ENCODE data around the gene FNBP1L. TPM values are rescaled to one million over a fixed set of nuclear protein-coding genes. Genes with fewer than 3 reads are reported as not detected.

FNBP1L gene
- polyA plus RNA-seq, 6 donors from 2014 or later, result 1.6 to 4.6 (median 2.2) TPM; not detected in 1

DNA sequence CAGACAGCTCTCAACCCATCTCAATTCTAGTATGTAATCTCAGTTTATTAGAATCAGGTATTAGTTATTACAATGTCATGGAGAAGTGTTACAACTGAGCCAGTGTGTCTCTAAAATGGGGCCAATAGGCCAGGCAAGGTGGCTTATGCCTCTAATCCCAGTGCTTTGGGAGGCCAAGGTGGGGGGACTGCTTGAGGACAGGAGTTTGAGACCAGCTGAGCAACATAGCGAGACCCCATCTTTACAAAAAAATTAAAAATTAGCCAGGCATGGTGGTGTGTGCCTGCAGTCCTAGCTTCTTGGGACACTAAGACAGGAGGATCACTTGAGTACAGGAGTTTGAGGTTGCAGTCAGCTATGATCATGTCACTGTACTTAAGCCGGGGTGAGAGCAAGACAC lies 128.8 kb downstream of the FNBP1L start:
- Mint-ChIP-seq H3K9me3 (no peaks in the 10 kb centered on the region), H3K27me3 (no peaks in the 10 kb centered on the region), H3K4me1 (no peaks in the 10 kb centered on the region), H3K4me3 (no peak overlapping the region), H3K36me3 (peaks cover 0 to 7% of the 10 kb centered on the region in 2 donors), H3K27ac (peak overlapping the region in 1 of 6 donors; percentile 55)
- ATAC-seq (ENCODE audit: low read depth in 2 of 2), result no peak
- DNase-seq, result no peak

DNA sequence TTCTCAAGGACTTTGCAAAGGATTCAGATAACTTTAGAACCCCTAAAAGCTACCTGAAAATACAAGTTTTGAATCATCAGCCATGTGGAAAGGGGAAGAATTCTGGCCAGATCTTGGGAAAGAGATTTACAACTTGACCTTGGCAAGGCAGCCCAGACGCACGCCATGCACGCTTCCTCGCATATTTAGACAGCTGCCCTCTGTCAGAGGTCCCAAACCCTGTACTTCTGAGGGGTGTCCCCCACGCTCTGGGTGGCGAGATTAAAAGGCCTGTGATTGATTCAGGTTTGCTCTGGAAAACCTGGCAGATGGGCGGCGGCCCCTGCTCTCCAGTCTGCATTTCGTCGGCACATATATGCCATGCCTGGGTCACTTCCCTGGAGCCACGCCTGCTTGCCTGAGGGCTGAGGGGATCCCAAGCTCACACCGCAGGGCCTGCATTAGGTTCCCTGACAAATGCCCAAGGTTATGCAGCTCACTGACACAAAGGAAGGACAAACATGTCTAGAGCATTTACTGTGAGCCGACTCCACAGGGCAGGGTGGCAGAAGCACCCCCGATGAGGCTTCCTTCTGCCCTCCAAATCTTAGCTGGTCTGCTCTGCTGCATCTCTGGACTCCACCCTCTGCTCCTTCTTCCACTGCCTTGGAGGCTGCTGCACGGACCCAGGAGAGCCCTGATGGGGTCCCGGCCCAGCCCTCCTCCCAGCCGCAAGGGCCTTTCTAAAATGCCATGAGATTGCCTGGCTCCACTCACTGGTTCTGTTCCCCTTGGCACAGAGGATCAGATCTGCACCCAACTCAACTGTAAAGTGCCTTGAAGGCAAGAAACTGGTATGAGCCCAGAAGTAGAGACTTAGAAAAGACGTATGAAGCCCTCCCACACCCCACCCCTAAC lies 129.9 kb downstream of the FNBP1L start:
- Mint-ChIP-seq H3K4me3 (no peak overlapping the region), H3K9me3 (no peaks in the 10 kb centered on the region), H3K27ac (no peak overlapping the region), H3K4me1 (no peaks in the 10 kb centered on the region), H3K36me3 (peaks cover 0 to 8% of the 10 kb centered on the region in 2 donors), H3K27me3 (no peaks in the 10 kb centered on the region)
- DNase-seq (no peak), ATAC-seq (ENCODE audit: low read depth in 2 of 2) (no peak)

DNA sequence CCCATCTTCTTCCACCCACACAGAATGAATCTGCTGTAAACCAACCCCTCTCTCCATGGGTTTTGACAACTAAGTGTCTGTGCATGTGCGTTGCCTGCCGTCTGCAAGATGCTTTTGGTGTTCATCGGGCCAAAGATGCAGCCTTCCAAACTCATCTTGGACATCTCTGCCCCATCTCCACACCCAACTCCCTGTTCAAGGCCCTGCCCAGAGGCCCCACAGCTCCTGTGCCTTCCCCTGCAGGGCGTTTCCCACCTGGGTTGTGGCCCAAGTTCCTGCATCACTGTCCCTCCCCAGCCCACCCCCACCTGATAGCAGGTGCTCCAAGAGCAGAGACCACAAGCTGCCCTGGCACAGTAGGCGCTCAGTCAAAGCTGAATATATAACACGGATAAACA lies 130.5 kb downstream of the FNBP1L start:
- Mint-ChIP-seq H3K27ac (peak overlapping the region in 3 of 6 donors; percentile 17 to 51 (median 43)), H3K27me3 (no peaks in the 10 kb centered on the region), H3K4me3 (no peak overlapping the region), H3K4me1 (no peaks in the 10 kb centered on the region), H3K36me3 (peaks cover 0 to 12% of the 10 kb centered on the region in 2 donors), H3K9me3 (no peaks in the 10 kb centered on the region)
- ATAC-seq (ENCODE audit: low read depth in 2 of 2) (no peak), DNase-seq (no peak)

DNA sequence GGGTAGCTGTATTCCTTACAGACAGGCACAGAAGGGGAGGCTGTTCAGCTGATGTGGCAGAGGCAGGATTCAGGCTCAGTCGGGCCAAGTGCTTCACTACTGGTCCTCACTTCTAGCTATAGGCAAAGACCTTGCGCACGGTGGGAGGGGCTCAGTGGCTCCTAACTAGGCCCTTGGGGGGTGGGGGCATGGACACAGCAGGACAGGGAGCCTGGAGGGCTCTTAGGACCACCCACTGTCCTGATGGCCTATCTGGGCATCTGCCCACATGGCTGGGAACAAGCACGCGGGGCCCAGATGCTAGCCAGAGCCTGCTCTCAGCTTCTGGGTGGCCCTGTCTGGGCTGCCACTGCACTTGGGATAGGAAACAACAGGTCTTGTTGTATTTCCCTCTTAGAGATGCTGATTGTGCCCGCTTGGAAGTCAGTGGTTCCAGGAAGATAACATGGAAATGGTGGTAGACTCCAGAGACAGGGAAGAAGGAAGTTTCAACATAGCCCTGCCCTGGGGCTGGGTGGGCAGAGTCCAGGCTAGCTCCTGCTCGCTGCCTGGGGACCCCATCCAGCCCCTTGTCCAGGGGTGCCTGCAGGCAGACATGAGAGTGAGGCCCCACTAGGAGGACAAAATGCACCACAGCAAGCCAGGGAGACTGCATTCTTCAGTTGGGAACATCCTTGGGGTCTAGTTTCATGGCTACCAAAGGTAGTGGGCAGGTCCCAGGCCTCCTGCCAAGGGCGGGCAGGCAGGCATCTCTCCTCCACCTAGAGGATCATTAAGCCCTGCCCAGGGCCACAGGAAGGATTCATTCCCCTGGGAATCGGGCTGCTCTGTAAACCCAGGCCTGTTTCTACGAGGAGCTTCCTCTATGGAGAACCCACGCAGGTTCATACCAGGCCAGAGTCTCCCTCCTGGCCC lies 131.2 kb downstream of the FNBP1L start:
- ATAC-seq (ENCODE audit: low read depth in 2 of 2), result no peak
- H3K4me3 Mint-ChIP-seq, result no peak overlapping the region
- peak overlapping the region in 3 of 6 donors; percentile 10 to 51 (median 44) for H3K27ac Mint-ChIP-seq
- no peaks in the 10 kb centered on the region for H3K27me3 Mint-ChIP-seq
- no peaks in the 10 kb centered on the region for H3K9me3 Mint-ChIP-seq
- no peaks in the 10 kb centered on the region for H3K4me1 Mint-ChIP-seq
- no peak for DNase-seq
- H3K36me3 Mint-ChIP-seq, result peaks cover 0 to 14% of the 10 kb centered on the region in 2 donors

DNA sequence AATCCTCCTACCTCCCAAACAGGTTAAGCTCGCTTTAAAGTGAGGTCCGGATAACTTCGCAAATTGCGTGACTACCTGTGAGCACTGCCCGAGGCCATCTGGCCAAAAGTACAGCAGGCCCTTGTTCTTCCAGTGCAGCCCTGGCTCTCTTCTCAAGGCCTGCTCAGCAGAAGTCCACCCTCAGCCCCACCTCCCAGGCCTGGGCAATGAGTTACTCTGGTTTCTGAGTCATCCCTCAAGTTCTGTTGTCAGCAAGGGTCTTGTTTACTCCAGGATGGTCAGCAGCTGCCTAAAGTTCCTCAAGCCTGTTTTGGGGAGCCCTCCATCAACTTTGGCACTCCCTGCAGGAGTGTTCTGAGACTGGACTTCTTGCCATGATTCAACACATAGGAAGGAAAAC lies 132.0 kb downstream of the FNBP1L start:
- DNase-seq (no peak), ATAC-seq (ENCODE audit: low read depth in 2 of 2) (no peak)
- H3K9me3 Mint-ChIP-seq, result no peaks in the 10 kb centered on the region
- no peaks in the 10 kb centered on the region for H3K4me1 Mint-ChIP-seq
- H3K27ac Mint-ChIP-seq, result peak overlapping the region in 1 of 6 donors; percentile 44
- no peak overlapping the region for H3K4me3 Mint-ChIP-seq
- peaks cover 0 to 14% of the 10 kb centered on the region in 2 donors for H3K36me3 Mint-ChIP-seq
- H3K27me3 Mint-ChIP-seq, result no peaks in the 10 kb centered on the region

DNA sequence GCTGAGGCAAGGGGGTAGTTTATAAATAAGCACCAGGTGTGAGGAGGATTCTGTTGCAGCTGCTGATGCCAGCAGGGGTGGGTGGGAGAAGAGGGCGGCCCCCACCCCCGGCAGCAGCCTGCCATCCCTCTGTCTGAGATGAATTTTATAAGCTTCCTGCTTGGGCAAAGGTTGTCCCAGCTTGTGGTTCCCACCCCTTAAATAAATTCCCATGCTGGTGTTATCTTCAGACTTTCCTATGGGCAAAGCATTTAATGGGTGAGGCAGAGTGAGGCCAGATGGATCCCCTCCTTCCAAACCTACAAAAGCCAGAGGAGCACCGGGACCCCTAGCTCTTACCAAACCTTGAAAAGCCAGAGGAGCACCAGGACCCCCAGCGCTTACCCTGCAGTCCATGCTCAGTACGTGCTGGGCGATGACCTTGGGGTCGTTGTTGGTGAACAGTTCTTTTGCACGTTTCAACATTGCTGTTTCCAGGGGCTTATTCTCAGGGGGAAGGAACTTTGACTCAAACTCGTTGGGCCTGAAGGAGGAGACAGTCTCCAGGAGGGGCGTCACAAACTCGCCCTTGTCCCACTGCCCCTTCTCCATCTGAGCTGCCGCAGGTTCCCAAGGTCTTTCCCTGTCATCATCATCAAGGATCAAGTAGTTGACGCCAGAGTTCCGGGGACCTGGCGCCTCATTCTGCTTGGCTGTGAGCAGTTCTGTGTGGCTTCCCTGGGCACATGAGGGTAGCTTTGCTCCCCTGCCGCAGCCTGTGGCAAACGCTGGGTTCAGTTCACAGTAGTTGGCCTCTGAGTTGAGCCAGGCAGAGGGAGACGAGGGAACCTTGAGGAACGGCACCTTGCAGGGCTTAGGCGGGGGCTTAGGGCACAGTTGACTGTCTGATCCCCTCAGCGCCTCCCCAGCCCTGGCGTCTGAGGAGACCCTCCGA lies 134.3 kb downstream of the FNBP1L start:
- DNase-seq, result no peak
- peak overlapping the region in 1 of 6 donors; percentile 76 for H3K27ac Mint-ChIP-seq
- H3K27me3 Mint-ChIP-seq, result no peaks in the 10 kb centered on the region
- H3K9me3 Mint-ChIP-seq, result no peaks in the 10 kb centered on the region
- H3K4me3 Mint-ChIP-seq, result peak overlapping the region in 1 of 8 donors; percentile 25
- no peak for ATAC-seq (ENCODE audit: low read depth in 2 of 2)
- H3K4me1 Mint-ChIP-seq, result no peaks in the 10 kb centered on the region
- H3K36me3 Mint-ChIP-seq, result peaks cover 7 to 16% of the 10 kb centered on the region in 2 donors

DNA sequence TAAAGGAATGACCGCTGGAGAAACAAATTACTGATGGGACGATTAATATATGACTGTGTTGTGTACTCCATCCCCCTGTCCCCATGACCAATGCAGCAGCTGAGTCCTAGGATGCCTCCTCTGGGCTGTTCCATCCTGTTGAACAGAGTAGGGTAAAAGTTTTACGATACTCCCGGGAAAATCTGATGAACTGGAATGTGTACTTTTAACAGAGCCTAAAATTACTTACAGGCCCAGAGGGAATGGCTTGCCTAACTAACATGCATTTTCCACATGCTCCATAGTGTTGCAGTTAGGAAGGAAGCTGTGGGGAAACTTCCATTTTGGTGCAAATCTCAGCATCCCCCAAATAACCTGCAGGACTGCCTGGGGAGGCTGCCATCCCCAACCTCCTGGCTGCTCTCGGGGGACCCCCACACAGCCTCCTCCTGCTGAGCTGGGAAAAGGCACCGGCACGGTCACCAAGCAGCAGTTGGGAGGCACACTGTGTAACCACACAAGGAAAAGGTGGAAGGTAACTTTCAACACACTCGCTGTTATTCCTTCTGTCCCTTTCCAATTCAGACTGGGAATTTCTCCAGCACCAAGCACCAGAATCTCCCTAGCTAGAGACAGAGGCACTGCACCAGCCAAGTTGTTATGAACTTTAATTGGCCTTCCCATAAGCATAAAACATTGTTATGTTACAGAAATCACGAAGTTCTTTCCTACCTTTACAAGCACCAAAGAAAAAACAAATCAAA lies 136.5 kb downstream of the FNBP1L start:
- Mint-ChIP-seq H3K27ac (no peak overlapping the region), H3K4me1 (peaks cover 3 to 14% (median 4%) of the 10 kb centered on the region in 3 donors), H3K36me3 (peaks cover 20 to 30% of the 10 kb centered on the region in 2 donors), H3K4me3 (no peak overlapping the region), H3K9me3 (no peaks in the 10 kb centered on the region), H3K27me3 (no peaks in the 10 kb centered on the region)
- ATAC-seq (ENCODE audit: low read depth in 2 of 2) (no peak), DNase-seq (no peak)

DNA sequence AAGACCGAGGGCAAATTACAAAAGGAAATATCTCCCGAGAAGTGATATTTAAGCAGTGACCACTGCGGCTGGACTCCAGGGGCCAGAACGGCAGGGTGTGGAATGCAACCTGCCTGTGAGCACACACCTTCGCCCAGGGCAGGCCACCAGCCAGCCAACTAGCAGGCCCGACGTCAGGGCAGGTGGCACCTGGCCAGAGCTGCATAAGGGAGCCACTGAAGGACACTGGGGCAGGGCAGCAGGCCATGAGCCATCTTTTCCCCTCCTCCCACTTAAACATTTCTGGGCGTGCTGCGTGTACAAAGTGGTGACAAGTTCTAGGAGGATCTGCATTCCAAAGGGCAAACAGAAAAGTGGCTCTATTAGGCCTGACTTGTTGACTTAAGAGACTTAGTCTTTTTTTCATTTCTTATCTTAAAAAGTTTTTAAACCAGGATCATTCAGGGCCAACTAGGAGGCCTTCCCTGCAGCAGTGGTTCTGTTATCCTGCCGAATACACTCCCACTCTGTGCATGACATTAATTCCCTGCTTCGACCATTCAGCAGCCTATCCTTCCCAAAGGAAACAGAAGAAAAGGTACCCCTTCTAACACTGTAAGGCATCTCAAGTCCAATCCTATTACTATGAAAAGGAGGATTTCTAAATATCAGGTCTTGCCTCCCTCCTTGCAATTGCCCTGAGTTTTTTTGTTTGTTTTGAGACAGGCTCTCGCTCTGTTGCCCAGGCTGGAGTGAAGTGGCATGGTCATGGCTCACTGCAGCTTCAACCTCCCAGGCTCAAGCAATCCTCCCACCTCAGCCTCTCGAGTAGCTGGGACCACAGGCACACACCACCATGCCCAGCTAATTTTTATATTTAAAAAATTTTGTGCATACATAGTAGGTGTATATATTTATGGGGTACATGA lies 137.4 kb downstream of the FNBP1L start:
- peaks cover 20 to 33% of the 10 kb centered on the region in 2 donors for H3K36me3 Mint-ChIP-seq
- H3K27ac Mint-ChIP-seq, result no peak overlapping the region
- DNase-seq (no peak), ATAC-seq (ENCODE audit: low read depth in 2 of 2) (no peak)
- peaks cover 4 to 17% (median 4%) of the 10 kb centered on the region in 3 donors for H3K4me1 Mint-ChIP-seq
- no peaks in the 10 kb centered on the region for H3K27me3 Mint-ChIP-seq
- H3K9me3 Mint-ChIP-seq, result no peaks in the 10 kb centered on the region
- no peak overlapping the region for H3K4me3 Mint-ChIP-seq

DNA sequence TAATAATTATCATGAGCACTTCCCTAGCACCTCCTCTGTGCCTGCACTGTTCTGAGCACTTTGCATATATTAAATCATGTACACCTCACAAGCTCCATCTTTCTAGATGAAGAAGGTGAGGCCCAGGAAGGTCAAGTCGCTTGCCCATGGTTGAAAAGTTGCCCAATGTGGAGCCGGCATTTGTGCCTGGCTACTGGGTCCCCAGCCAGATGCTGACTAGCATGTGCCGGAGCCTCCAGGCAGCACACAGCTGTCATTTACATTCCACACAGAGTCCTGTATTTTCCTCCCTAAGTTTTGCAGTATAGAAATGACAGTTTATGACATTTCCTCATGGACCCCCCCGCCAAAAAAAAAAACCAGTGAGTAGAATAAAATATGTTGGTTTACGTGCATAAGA lies 139.4 kb downstream of the FNBP1L start:
- no peaks in the 10 kb centered on the region for H3K27me3 Mint-ChIP-seq
- no peak for DNase-seq
- peaks cover 15 to 28% (median 16%) of the 10 kb centered on the region in 3 donors for H3K4me1 Mint-ChIP-seq
- no peak overlapping the region for H3K27ac Mint-ChIP-seq
- no peaks in the 10 kb centered on the region for H3K9me3 Mint-ChIP-seq
- no peak overlapping the region for H3K4me3 Mint-ChIP-seq
- ATAC-seq (ENCODE audit: low read depth in 2 of 2), result no peak
- peaks cover 20 to 33% of the 10 kb centered on the region in 2 donors for H3K36me3 Mint-ChIP-seq

DNA sequence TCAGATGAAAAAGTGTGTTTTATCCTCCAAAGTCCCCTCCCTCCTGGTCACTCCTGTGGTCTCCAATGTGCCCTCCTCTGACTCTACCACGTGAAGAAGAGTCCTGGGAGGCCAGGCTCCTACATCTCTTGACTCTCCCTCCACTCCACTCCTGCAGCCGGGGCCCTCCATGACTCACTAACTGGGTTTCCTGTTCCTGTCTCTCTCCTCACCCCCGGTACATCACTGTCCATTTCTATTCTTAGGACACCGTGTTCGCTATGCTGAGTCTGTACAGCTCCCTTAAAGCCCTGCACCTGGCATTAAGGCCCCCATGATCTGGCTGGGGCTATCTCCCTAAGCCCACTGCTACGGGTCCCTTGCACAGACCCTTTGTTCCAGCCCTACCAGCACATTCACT lies 140.3 kb downstream of the FNBP1L start:
- Mint-ChIP-seq H3K27ac (peak overlapping the region in 2 of 6 donors; percentile 48 to 85), H3K36me3 (peaks cover 20 to 27% of the 10 kb centered on the region in 2 donors), H3K27me3 (no peaks in the 10 kb centered on the region), H3K9me3 (no peaks in the 10 kb centered on the region), H3K4me1 (peaks cover 18 to 30% (median 20%) of the 10 kb centered on the region in 3 donors), H3K4me3 (no peak overlapping the region)
- DNase-seq, result no peak
- no peak for ATAC-seq (ENCODE audit: low read depth in 2 of 2)

DNA sequence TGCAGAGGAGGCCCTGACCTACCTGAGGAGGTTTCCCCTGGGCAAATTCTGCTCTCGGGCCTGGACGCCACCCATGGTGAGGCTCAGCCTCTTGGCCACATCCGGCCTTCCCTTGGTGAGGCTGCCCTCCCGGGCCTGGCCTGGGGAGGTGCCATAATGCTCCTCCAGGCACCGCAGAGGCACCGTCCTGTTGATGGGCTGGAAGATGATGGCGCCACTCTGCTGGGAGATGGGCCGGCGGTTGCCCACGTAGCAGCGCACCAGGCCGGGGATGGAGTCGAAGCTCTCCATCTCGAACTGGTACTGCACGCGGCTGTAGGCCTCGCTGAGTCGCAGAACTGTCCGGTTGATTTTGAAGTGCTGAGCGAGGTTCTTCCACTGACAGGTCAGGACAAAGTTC lies 141.0 kb downstream of the FNBP1L start:
- DNase-seq (no peak), ATAC-seq (ENCODE audit: low read depth in 2 of 2) (no peak)
- Mint-ChIP-seq H3K27ac (no peak overlapping the region), H3K27me3 (no peaks in the 10 kb centered on the region), H3K9me3 (no peaks in the 10 kb centered on the region), H3K4me3 (no peak overlapping the region), H3K36me3 (peaks cover 20 to 25% of the 10 kb centered on the region in 2 donors), H3K4me1 (peaks cover 18 to 30% (median 20%) of the 10 kb centered on the region in 3 donors)

Data from naive B cell (primary cell).